ENCODE measurements around the gene F2R. TPM values are rescaled to one million over a fixed set of nuclear protein-coding genes. Genes with fewer than 3 reads are reported as not detected.
A peak's percentile ranks its signal among the peaks of the same experiment; 100 is the strongest.

F2R gene
- total RNA-seq, 1 donor from 2014 or later = 18.6 TPM

GRCh38 chr5:76746677-76747076 lies 30.8 kb downstream of the F2R start:
- Histone ChIP-seq H3K4me3 (no peak overlapping the region), H3K4me1 (no peaks in the 10 kb centered on the region), H3K27ac (no peak overlapping the region), H3K27me3 (ENCODE audit: low read depth) (no peaks in the 10 kb centered on the region), H3K9me3 (no peaks in the 10 kb centered on the region), H3K36me3 (no peaks in the 10 kb centered on the region)
- ATAC-seq (no peak), DNase-seq (no peak)
- intact Hi-C loops (cut with DNase I) = no loop called here
- TF ChIP-seq CTCF (IDR thresholded peaks at IDR 0.05) = no peak

GRCh38 chr5:76747706-76748105 lies 31.8 kb downstream of the F2R start:
- no peak overlapping the region for H3K4me3 ChIP-seq
- no peak overlapping the region for H3K27ac ChIP-seq
- H3K4me1 ChIP-seq = no peaks in the 10 kb centered on the region
- ATAC-seq = no peak
- no peaks in the 10 kb centered on the region for H3K27me3 ChIP-seq (ENCODE audit: low read depth)
- DNase-seq = no peak
- no peaks in the 10 kb centered on the region for H3K9me3 ChIP-seq
- no peak for TF ChIP-seq CTCF (IDR thresholded peaks at IDR 0.05)
- intact Hi-C loops (cut with DNase I) = no loop called here
- H3K36me3 ChIP-seq = no peaks in the 10 kb centered on the region

GRCh38 chr5:76751291-76751690 lies 35.4 kb downstream of the F2R start:
- intact Hi-C loops (cut with DNase I) = no loop called here
- Histone ChIP-seq H3K4me3 (no peak overlapping the region), H3K27ac (no peak overlapping the region), H3K27me3 (ENCODE audit: low read depth) (no peaks in the 10 kb centered on the region), H3K9me3 (no peaks in the 10 kb centered on the region), H3K4me1 (no peaks in the 10 kb centered on the region), H3K36me3 (no peaks in the 10 kb centered on the region)
- DNase-seq (no peak), ATAC-seq (peak in 1 of 2 donors; percentile 9)
- no peak for TF ChIP-seq CTCF (IDR thresholded peaks at IDR 0.05)

- DNase-seq = no peak
- TF ChIP-seq CTCF (IDR thresholded peaks at IDR 0.05) = no peak
- H3K36me3 ChIP-seq = no peaks in the 10 kb centered on the region
- H3K9me3 ChIP-seq = no peaks in the 10 kb centered on the region
- no peaks in the 10 kb centered on the region for H3K27me3 ChIP-seq (ENCODE audit: low read depth)
- ATAC-seq = no peak
- no peaks in the 10 kb centered on the region for H3K4me1 ChIP-seq
- H3K4me3 ChIP-seq = no peak overlapping the region
- intact Hi-C loops (cut with DNase I) = no loop called here
- no peak overlapping the region for H3K27ac ChIP-seq
Observed at GRCh38 chr5:76754668-76755078, 38.7 kb downstream of the F2R start.

GRCh38 chr5:76755779-76756637 lies 40.1 kb downstream of the F2R start:
- no peak for ATAC-seq
- Histone ChIP-seq H3K4me1 (no peaks in the 10 kb centered on the region), H3K9me3 (no peaks in the 10 kb centered on the region), H3K36me3 (no peaks in the 10 kb centered on the region), H3K27me3 (ENCODE audit: low read depth) (no peaks in the 10 kb centered on the region), H3K27ac (no peak overlapping the region), H3K4me3 (no peak overlapping the region)
- no peak for TF ChIP-seq CTCF (IDR thresholded peaks at IDR 0.05)
- no peak for DNase-seq
- intact Hi-C loops (cut with DNase I) = no loop called here

Data from lower lobe of right lung (tissue), 2 donors.